ENCODE results near the gene TMEM183A. TPM values are rescaled to one million over a fixed set of nuclear protein-coding genes. Genes with fewer than 3 reads are reported as not detected.
A peak's percentile ranks its signal among the peaks of the same experiment; 100 is the strongest.

TMEM183A gene
- polyA plus RNA-seq, 1 of the 3 experiments (the other 2 are of a cell fraction) = 47.9 TPM

GRCh38 chr1:203052601-203053000 is 45.4 kb downstream of the TMEM183A start:
- Histone ChIP-seq H3K79me2 (ENCODE audit: insufficient read depth) (no peaks in the 10 kb centered on the region), H3K4me1 (ENCODE audit: control insufficient read depth in 1 of 2, insufficient read depth in 2 of 2, low read depth in 1 of 2, low read length in 1 of 2) (peaks cover 2 to 23% of the 10 kb centered on the region in 2 experiments; a peak in 2 of 4 replicates), H3K27me3 (ENCODE audit: insufficient read depth) (no peaks in the 10 kb centered on the region), H3K9me3 (no peaks in the 10 kb centered on the region), H3K4me2 (no peak overlapping the region), H3K9ac (no peak overlapping the region), H3K27ac (ENCODE audit: low read depth in 2 of 2, low read length in 1 of 2) (peak overlapping the region in 1 of 2 experiments; percentile 39; a peak in 1 of 4 replicates), H3F3A (replicated peaks; ENCODE audit: insufficient read depth) (no peaks in the 10 kb centered on the region), H4K20me1 (ENCODE audit: insufficient read depth) (no peaks in the 10 kb centered on the region), H3K4me3 (ENCODE audit: low read depth in 2 of 2, low read length in 1 of 2) (no peak overlapping the region), H3K36me3 (replicated peaks in 1 of 2; ENCODE audit: control insufficient read depth in 1 of 2, insufficient read depth in 2 of 2, low read length in 1 of 2) (no peaks in the 10 kb centered on the region), H3K9me2 (no peaks in the 10 kb centered on the region), H2AFZ (ENCODE audit: low read depth) (no peak overlapping the region)
- no peak for DNase-seq
- ChIA-PET POLR2A (interaction anchor here (0.8 to 1.1 kb wide), 2 partner anchors 17 to 23 kb away, joined by 3 read pairs; no protein-coding TSS in a partner anchor), CTCF (interaction anchor here (0.9 to 15.3 kb wide), 12 partner anchors 11 to 217 kb away, joined by 3 to 228 read pairs (median 4); partner anchors contain the start of gene MYOG)
- 80% methylated on average over 3 of the region's 3 CpGs for WGBS (ENCODE audit: low lambda C conversion rate)
- no peak for TF ChIP-seq SMC3 (IDR thresholded peaks at IDR 0.05; ENCODE audit: low read depth, low read length)
- TF ChIP-seq REST (IDR thresholded peaks at IDR 0.05; ENCODE audit: low read depth, low read length) = no peak
- TF ChIP-seq NFIC (IDR thresholded peaks at IDR 0.05; ENCODE audit: borderline replicate concordance) = no peak
- no peak for TF ChIP-seq JUND (IDR thresholded peaks at IDR 0.05)
- TF ChIP-seq MEF2A (IDR thresholded peaks at IDR 0.05; ENCODE audit: borderline replicate concordance, low read depth) = no peak
- no peak for TF ChIP-seq RAD21 (IDR thresholded peaks at IDR 0.05; ENCODE audit: low read length)
- no peak for TF ChIP-seq GABPA (IDR thresholded peaks at IDR 0.05; ENCODE audit: low read depth)
- TF ChIP-seq ELF1 (IDR thresholded peaks at IDR 0.05) = no peak
- no peak for TF ChIP-seq EP300 (IDR thresholded peaks at IDR 0.05; ENCODE audit: borderline replicate concordance in 1 of 2, low read depth in 1 of 2, low read length in 1 of 2)
- no peak for TF ChIP-seq SIN3A (IDR thresholded peaks at IDR 0.05; ENCODE audit: borderline replicate concordance, low read depth, low read length)
- no peak for TF ChIP-seq USF1 (IDR thresholded peaks at IDR 0.05; ENCODE audit: borderline replicate concordance, low read depth)
- no peak for TF ChIP-seq RCOR1 (IDR thresholded peaks at IDR 0.05; ENCODE audit: low read length)
- no peak for TF ChIP-seq POLR2AphosphoS5 (IDR thresholded peaks at IDR 0.05; ENCODE audit: low read depth, low read length)
- TF ChIP-seq FOXM1 (IDR thresholded peaks at IDR 0.05; ENCODE audit: low read depth) = no peak
- no peak for TF ChIP-seq IRF3 (IDR thresholded peaks at IDR 0.05; ENCODE audit: low read depth, low read length)
- no peak for TF ChIP-seq TCF12 (IDR thresholded peaks at IDR 0.05)

Data from SK-N-SH (cell line).